Inflammatory macrophage treated with lipopolysaccharide for 1 hour (primary cell): Measurements from ENCODE around the gene CCSER2.

ENCODE experiments used
- DNase-seq, 2 donors: peaks; one replicate each; pipeline ENCODE4 v3.0.0-alpha.2; 2020 to 2022

The CCSER2 gene

DNA sequence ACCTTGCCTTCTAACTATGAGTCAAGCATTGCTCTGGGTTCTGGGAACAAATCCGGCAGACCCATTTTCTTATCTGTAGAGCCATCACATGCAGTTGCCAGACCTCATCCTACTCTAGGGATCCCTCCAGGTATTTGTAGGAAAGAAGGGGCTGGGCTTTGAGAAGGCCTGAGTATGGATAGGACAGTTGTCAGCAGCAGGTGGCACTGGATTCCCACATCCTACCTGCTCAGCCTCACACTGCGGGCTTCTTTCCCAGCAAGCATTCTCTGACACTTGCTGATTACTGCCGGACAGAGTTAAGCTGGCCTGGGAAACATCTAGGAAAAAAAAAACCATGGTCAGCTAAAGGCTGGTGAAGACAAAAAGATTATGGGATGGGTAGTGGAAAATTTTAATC, 224.1 kb downstream of the CCSER2 start:
- DNase-seq = no peak

DNA sequence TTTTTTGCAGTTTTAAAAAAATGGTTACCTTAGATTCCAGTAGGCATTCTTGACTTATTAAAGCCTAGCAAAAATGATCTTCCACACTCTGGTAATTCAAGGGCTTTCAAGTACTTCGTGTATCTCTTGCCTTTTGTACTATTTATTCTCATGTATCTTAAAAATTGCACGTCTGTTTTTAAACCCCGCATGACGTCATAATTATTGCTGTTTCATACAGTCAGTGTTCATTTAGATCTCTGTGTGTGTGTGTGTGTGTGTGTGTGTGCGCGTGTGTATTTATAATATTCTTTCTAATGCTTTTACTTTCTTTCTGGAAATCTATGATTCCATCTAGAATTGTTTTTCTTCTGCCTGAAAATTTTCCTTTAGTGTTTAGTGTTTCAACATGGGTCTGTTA, 234.2 kb downstream of the CCSER2 start:
- no peak for DNase-seq

DNA sequence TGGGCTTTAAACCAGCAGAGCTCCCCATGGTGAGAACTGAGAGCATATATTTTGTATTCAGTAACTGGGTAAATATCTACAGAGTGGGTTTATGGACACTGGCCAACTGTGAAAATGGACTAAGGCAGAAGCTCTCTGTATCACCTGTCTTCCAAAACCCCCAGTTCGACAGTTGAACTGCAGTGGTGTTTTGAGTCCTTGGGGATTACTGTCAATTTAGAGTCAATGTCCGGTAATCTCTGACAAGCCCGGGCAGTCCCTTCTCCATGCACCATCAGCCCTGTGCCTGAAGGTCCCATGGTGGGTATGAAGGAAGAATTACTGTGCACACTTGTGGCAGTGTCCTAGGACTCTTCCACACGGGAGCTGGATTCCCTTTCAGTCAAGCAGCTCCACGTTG, 235.0 kb downstream of the CCSER2 start:
- no peak for DNase-seq

DNA sequence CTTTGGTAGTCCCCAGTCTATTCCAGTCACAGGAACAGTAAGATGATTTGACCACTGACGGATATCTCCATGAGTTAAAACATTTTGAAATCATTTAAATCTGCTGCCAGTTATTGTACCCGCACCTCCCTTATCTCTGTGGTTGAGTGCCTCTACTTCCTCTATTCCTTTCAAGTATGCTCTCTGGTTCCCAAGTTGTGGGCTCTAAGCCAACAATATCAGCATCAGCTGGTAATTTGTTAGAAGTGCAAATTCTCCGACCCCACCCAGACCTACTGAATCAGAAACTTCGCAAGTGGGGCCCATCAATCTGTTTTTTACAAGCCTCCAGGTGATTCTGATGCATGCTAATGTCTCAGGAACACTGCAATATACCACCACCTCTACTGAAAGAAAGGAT, 235.5 kb downstream of the CCSER2 start:
- no peak for DNase-seq

DNA sequence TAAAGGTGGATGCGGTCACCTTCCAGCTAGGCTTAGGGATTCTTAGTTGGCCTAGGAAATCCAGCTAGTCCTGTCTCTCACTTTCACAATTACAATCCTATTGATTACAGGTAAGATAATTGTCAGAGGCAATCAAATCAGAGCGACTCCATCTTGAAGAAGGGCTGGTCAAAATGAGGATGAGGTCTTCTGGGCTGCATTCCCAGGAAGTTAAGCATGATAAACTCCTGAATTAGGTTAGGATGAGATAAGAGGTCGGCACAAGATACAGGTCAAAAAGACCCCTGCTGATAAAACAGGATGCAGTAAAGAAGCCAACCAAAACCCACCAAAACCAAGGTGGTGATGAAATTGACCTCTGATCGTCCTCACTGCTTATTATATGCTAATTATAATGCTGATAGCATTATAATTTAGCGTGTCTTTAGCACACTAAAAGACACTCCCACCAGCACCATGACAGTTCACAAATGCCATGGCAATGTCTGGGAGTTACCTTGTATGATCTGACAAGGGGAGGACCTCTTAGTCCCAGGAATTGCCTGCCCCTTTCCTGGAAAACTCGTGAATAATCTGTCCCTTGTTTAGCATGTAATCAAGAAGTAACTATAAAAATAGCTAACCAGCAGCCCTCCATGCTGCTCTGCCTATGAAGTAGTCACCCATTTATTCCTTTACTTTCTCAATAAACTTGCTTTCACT, 237.6 kb downstream of the CCSER2 start:
- DNase-seq = no peak

DNA sequence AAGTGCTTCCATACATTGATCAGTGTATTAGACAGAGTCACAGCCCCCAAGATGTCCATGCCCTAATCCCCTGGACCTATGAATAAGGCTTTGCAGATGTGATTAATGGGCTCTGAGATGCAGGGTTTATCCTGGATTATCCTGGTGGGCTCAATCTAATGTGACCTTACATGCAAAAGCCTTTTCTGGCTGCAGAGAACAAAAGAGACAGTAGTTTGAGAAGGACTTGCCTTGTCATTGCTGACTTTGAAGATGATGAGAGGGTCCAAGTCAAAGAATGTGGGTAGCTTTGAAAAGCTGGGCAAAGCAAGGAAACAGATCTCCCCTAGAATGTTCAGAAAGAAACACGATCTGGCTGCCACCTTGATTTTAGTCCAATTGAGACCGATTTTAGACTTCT, 238.7 kb downstream of the CCSER2 start:
- DNase-seq = no peak
